ENCODE data around the gene CACNA1H. TPM values are rescaled to one million over a fixed set of nuclear protein-coding genes. Genes with fewer than 3 reads are reported as not detected.

The CACNA1H gene
- total RNA-seq, 1 donor from 2014 or later: 6.7 TPM

DNA sequence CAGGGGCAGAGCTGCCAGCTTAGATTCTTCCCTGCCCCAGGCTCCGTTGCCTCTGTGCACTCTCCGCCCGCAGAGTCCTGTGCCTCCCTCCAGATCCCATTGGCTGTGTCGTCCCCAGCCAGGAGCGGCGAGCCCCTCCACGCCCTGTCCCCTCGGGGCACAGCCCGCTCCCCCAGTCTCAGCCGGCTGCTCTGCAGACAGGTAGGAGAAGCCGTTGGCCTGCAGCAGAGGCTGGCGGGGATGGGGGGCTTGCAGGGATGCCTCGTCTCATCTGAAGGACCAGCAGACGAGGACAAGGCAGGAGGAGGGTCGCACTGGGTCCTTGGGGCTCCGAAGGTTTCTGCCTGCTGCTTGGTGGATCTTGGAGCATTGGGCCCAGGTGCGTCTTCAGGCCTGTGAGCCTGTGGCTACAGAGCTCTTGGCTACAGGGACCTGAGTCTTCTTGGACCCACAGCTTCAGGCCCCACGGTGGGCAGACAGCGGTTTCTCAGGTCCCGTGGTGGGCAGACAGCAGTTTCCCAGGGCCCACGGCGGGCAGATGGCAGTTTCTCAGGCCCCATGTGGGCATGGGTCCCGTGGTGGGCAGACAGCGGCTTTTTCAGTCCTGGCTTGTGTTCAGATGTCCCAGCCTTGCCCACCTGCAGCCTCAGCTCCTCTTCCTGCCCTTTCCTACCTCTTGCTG lies 66.2 kb downstream of the CACNA1H start:
- TF ChIP-seq, protein P1, sequence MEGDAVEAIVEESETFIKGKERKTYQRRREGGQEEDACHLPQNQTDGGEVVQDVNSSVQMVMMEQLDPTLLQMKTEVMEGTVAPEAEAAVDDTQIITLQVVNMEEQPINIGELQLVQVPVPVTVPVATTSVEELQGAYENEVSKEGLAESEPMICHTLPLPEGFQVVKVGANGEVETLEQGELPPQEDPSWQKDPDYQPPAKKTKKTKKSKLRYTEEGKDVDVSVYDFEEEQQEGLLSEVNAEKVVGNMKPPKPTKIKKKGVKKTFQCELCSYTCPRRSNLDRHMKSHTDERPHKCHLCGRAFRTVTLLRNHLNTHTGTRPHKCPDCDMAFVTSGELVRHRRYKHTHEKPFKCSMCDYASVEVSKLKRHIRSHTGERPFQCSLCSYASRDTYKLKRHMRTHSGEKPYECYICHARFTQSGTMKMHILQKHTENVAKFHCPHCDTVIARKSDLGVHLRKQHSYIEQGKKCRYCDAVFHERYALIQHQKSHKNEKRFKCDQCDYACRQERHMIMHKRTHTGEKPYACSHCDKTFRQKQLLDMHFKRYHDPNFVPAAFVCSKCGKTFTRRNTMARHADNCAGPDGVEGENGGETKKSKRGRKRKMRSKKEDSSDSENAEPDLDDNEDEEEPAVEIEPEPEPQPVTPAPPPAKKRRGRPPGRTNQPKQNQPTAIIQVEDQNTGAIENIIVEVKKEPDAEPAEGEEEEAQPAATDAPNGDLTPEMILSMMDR (IDR thresholded peaks at IDR 0.05; ENCODE audit: insufficient read depth, low read length, poor library complexity, severe bottlenecking): no peak
- no peak overlapping the region for H3K4me3 ChIP-seq (ENCODE audit: low read depth, low read length)
- H3K27me3 ChIP-seq (ENCODE audit: control insufficient read depth, insufficient read depth, low read length): peaks cover 7% of the 10 kb centered on the region
- no peak for DNase-seq (ENCODE audit: low read depth)
- no peaks in the 10 kb centered on the region for H3K36me3 ChIP-seq (ENCODE audit: control insufficient read depth, insufficient read depth, low read length)

DNA sequence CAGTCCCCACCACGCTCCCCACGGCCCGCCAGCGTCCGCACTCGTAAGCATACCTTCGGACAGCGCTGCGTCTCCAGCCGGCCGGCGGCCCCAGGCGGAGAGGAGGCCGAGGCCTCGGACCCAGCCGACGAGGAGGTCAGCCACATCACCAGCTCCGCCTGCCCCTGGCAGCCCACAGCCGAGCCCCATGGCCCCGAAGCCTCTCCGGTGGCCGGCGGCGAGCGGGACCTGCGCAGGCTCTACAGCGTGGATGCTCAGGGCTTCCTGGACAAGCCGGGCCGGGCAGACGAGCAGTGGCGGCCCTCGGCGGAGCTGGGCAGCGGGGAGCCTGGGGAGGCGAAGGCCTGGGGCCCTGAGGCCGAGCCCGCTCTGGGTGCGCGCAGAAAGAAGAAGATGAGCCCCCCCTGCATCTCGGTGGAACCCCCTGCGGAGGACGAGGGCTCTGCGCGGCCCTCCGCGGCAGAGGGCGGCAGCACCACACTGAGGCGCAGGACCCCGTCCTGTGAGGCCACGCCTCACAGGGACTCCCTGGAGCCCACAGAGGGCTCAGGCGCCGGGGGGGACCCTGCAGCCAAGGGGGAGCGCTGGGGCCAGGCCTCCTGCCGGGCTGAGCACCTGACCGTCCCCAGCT lies 67.3 kb downstream of the CACNA1H start:
- no peak for DNase-seq (ENCODE audit: low read depth)
- peaks cover 10% of the 10 kb centered on the region for H3K27me3 ChIP-seq (ENCODE audit: control insufficient read depth, insufficient read depth, low read length)
- no peaks in the 10 kb centered on the region for H3K36me3 ChIP-seq (ENCODE audit: control insufficient read depth, insufficient read depth, low read length)

DNA sequence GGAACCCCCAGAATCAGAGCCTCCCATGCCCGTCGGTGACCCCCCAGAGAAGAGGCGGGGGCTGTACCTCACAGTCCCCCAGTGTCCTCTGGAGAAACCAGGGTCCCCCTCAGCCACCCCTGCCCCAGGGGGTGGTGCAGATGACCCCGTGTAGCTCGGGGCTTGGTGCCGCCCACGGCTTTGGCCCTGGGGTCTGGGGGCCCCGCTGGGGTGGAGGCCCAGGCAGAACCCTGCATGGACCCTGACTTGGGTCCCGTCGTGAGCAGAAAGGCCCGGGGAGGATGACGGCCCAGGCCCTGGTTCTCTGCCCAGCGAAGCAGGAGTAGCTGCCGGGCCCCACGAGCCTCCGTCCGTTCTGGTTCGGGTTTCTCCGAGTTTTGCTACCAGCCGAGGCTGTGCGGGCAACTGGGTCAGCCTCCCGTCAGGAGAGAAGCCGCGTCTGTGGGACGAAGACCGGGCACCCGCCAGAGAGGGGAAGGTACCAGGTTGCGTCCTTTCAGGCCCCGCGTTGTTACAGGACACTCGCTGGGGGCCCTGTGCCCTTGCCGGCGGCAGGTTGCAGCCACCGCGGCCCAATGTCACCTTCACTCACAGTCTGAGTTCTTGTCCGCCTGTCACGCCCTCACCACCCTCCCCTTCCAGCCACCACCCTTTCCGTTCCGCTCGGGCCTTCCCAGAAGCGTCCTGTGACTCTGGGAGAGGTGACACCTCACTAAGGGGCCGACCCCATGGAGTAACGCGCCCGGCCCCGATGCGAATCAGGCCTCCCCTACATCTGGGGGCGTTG lies 68.1 kb downstream of the CACNA1H start:
- Histone ChIP-seq H3K4me3 (ENCODE audit: low read depth, low read length) (no peak overlapping the region), H3K36me3 (ENCODE audit: control insufficient read depth, insufficient read depth, low read length) (no peaks in the 10 kb centered on the region), H3K27me3 (ENCODE audit: control insufficient read depth, insufficient read depth, low read length) (peaks cover 15% of the 10 kb centered on the region)
- TF ChIP-seq, protein P1 (IDR thresholded peaks at IDR 0.05; ENCODE audit: insufficient read depth, low read length, poor library complexity, severe bottlenecking): no peak
- no peak for DNase-seq (ENCODE audit: low read depth)

More for the DNA sequence above, 67.3 kb downstream of the CACNA1H start:
- H3K4me3 ChIP-seq (ENCODE audit: low read depth, low read length): no peak overlapping the region
- TF ChIP-seq, protein P1 (IDR thresholded peaks at IDR 0.05; ENCODE audit: insufficient read depth, low read length, poor library complexity, severe bottlenecking): no peak

DNA sequence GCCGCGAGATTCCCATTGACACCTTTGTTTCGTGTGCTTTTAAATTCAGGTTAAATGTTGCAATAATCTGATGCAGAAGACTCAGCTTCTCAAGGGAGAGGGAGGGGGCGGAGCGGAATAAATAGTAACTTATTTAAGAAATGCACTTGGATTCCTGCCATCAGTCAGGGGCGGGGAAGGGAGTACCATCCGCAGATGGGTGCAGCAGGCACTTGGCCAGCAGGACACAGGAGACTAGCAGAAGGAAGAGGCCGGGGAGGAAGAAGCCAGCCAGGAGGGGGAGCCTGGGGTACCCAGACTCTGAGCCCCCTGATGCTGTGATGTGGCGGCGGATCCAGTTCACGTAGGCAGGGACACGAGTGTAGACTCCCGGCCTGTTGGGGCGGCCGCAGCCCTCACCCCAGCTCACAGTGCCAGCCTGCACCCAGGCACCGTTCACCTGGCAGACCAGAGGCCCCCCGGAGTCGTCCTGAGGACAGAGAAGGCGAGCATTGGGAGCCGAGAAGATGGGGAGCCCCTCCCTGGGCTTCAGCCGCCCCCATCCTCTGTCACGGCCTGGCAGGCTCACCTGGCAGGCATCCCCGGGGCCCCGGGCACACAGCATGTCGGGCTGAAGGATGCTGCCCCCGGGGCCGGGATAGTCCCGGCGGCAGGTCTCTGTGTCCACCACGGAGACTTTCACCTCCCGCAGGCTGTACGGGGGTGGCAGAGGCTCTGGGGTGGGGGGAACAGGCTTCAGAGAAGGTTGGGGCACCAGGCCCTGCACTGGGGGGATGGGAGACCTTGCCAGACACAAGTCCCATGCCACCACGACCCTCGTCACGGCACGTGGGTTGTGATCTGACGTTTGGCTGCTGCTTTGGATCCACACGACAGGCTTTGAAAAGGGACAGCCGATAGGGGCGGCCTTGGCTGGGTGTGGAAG lies 69.0 kb downstream of the CACNA1H start:
- no peaks in the 10 kb centered on the region for H3K36me3 ChIP-seq (ENCODE audit: control insufficient read depth, insufficient read depth, low read length)
- DNase-seq (ENCODE audit: low read depth): no peak
- TF ChIP-seq, protein P1 (IDR thresholded peaks at IDR 0.05; ENCODE audit: insufficient read depth, low read length, poor library complexity, severe bottlenecking): no peak

DNA sequence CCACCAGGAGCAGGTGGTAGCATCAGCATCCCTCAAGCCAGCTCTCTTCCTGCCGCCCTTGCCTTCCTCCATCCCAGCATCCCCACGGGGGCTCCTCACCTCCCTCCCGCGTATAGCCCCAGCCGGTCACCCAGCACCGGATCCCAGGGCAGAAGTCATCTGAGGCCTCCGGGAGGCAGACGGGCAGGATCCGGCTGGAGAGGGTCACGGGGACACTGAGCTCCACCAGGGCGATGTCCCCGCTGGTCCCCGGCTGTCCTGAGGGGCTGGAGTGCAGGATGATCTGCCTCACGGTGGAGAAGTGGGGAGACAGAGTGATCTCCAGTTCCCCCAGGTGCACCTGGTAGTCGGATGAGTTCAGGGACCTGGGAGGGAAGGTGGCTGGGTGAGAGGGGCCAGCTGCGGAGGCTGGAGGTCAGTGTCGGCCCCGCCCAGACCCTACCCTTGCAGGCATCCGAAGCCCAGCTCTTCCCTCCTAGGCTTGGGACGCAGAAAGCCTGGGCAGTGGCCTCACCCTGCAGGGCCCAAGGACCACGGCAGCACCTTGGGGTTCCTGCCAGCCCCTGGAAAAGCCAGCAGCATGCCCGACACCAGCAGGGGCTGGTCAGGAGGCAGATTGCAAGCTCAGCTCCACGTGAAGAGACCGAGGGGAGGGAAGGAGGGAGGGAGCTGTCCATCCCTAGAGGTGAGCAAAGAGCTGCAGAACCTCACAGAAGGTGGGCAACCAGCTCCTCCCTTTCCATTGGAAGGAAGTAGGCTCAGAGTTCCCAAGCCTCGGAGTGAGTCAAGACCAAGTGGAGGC lies 69.8 kb downstream of the CACNA1H start:
- Histone ChIP-seq H3K36me3 (ENCODE audit: control insufficient read depth, insufficient read depth, low read length) (no peaks in the 10 kb centered on the region), H3K4me3 (ENCODE audit: low read depth, low read length) (no peak overlapping the region), H3K27me3 (ENCODE audit: control insufficient read depth, insufficient read depth, low read length) (peaks cover 18% of the 10 kb centered on the region)
- DNase-seq (ENCODE audit: low read depth): no peak
- TF ChIP-seq, protein P1 (IDR thresholded peaks at IDR 0.05; ENCODE audit: insufficient read depth, low read length, poor library complexity, severe bottlenecking): no peak

More for the DNA sequence above, 69.0 kb downstream of the CACNA1H start:
- no peak overlapping the region for H3K4me3 ChIP-seq (ENCODE audit: low read depth, low read length)
- peaks cover 18% of the 10 kb centered on the region for H3K27me3 ChIP-seq (ENCODE audit: control insufficient read depth, insufficient read depth, low read length)
